Stimulated activated CD8-positive, alpha-beta memory T cell treated with anti-CD3 and anti-CD28 coated beads, Interleukin-2, amount 100 ng/mL, for 48 hours (primary cell): ENCODE results near the gene PLXDC1.

ENCODE experiments used
- DNase-seq, 2 donors: peaks; one replicate each; pipeline ENCODE4 v3.0.0-alpha.2; 2020; ENCODE audit warnings: low read depth in 2 of 2

PLXDC1 gene

DNA sequence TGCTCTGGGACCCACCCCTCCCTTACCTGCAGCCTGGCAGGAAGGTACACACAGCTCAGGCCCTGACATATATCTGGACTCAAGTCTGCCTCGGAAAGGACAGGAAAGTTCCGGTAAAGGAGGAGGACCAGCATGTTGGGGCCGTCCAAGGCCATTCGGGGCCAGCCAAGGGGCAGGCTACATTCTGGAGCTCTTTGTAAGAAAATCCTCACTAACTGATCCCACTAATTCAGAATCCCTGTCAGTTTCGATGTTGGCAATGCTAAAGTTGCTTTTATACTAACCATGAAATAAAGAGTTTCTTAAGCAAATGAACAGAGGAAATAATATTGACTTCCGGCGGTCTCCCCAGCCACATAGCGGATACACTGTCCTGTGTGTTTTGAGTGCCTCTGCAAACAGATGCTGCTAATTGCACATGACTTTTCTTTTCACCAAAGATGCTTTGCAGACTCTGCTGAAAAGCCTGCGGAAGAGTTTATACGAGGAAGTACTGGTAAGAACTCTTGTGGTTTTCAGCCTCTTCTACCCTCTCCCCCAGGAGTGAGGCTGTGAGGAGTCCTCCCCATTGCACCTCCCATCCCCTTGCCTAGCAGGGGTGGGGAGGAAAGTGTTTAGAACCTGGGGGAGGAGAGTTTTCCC, 54.8 kb downstream of the PLXDC1 start:
- no peak for DNase-seq

DNA sequence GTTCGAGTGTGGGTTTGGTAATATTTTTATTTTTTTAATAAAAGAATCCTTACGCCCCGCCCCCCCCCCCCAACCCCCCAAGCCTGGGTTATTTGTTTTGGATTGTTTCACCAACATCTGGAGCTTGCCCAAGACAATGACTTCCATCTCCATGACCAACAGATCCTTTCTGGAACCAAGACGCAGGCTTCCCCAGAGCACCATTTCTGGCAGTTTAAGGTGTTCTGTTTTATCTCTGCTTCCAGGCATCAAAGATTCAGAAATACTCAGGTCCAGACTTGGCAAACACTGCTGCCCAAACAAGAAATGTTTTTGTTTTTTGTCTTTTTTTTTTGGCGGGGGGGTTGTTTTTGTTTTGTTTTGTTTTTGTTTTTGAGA, 56.1 kb downstream of the PLXDC1 start:
- DNase-seq, result no peak

DNA sequence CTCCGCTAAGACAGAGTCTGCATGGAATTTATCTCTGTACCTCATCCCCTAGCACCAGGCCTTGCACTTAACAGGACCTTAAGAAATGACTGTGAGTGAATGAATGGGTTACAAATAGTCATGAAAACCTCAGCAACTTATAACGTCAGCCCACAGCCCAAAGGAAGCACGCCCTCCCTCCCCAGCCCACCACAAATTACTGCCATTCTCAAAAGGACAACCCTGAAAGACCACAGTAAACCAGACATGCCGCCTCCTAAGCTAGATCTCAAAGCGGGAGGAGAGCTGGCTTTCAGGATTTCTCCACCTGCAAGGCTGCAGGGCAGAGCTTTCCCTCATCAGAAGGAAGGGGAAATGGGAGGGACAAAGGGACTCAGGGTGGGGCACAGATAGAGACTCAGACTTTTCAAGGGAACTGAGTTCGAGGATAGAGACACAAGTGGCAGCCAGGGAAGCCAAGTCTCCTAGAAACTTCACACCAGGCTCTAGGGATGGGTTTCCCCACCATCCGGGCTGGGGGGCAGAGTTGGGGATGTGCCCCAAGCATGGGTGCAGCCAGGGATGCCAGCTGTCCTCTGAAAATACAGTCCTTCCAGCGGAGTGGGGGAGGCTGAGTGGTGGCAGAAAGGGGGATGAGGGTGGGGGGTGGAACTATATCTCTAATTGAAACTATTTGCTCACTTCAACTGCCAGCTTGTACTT, 56.7 kb downstream of the PLXDC1 start:
- no peak for DNase-seq

DNA sequence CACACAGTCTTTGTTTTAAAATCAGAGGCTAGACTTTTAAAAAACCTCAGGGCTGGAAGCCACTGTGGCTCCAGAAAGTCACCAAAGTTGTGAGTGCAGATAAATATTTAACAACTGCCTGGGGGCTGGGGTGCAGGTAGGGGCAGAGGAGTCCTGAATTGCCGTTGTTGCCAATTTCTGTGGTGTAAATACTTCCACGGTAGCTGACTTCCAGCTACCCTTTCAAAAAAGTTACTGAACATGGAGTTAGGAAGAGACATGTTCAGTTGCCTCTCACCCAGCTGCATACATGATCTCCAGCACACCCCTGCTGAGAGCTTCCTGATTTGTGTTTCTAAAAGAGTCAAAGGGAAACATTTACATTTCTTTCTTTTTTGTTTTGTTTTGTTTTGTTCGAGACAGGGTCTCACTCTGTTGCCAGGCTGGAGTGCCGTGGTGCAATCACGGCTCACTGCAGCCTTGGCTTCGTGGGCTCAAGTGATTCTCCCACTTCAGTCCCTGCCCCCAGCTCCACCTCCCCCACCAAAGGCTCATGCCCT, 58.7 kb downstream of the PLXDC1 start:
- DNase-seq, result no peak

DNA sequence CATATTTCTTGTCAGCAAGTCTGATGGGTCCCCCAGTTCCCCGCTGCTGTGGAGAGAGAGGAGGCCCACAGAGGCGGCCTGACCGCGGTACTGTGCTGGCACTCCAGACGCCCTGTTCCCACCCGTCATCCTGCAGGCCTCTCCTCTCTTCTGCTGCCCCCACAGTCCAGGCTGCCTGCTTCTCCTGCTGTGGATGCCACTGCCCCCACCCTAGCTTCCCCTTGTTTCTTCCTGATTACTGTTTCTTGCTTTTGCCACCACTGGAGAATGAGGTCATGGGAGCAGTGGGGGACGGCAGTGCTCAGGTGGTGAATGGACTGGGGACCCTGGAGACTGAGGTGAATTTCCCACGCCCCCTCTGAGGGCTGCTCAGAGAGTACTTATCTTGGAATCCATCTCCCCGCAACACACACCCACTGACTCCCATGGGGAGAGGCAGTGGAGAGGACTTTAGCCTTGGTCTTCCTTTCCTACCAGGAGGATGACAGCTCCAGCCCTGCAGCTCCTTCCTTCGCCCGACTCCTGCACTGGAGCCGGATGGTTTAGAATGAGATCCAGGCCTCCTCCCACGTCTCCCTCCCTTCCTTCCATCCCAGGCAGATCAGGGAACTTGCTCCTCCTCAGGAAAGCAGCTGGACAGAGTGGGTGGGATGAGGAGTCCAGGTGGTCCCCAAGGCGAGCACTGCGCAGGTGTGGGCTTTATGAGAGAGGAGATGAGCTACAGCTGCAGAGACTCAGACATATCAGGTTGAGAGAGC, 60.4 kb downstream of the PLXDC1 start:
- no peak for DNase-seq

DNA sequence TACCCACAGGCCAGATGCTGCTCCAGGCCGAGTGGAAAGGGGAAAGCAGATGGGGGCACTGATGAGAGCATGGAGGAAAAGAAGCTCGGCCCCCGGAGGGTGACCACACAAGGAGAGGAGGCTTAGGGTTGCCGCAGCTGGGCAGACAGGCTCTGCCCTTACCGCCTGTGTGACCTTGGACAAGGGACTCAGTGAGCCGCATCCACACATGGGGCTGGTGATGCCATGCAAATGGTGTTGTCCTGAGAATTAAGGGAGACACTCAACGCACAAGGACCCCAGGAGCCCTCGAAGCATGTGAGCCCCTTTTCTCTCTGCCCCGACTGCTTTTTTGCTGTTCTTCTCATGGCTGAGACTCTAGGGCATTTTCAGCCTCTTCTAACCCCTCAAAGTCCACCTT, 61.0 kb downstream of the PLXDC1 start:
- no peak for DNase-seq

DNA sequence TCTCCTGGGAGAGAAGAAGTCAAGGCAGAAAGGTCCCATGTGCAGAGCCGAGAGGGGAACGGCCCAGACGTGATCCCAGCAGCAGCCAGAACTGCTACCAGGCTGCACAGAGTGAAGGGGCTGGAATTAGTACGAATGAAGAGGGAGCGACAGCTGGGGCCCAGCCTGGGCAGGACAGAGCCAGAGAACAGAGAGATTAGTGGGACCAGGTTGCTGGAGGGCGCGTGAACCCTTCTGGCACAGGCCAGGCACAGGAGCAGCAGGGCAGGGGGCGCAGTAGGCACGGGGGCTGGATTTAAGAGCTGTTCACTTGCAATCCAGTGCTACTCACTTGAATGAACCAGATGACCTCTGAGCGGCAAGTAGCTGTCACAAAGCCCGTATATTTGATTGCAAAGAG, 66.9 kb downstream of the PLXDC1 start:
- DNase-seq, result no peak

DNA sequence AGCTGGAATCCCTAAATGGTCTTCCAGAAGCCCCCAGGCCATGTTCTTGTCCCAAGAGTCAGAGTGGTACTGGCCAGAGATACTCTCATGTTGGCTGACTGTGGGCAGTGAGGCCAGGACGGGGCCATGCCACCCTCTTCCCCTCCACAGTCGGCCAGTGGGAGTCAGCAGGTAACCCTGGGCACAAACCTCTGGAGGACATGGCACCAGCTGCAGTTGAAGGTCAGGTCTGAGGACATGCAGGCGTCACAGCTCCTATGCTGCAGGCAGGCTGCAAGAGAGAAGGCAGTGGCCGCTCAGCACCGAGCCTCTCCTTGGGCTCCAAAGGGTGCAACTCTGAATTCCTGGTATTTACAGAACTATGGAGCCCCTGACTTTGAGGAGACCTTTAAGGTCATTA, 68.2 kb downstream of the PLXDC1 start:
- no peak for DNase-seq

DNA sequence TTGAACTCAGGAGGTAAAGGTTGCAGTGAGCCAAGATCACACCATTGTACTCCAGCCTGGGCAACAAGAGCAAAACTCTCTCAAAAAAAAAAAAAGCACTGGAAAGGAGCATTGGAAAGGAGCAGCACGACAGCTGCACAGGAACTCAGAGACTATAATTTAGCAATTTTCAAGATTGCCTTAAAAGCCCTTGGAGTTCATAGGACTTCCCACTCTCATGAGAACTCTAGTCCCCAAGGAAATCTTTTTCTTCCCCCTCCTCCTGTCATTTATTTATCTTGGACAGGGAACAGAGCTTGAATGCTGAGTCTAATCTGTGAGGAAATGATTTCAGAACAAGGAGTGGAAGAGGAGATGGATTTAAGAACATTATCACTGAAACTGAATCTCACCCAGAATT, 69.0 kb downstream of the PLXDC1 start:
- DNase-seq, result no peak

DNA sequence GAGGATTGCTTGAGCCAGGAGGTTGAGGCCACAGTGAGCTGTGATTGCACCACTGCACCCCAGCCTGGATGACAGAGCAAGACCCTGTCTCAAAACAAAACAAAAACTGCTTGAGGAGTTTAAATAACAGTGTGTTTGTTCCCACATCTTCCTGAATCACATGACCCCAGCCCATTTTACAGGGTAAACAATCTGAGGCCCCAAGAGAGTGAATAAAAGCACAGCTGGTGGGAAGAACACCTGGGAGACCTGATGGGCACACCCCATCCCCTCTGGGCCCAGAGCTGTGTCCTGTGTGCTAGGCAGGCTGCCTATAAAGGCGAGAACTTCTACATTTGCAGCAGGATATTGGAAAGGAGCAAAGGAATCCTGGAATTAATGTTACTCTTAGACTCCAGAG, 69.6 kb downstream of the PLXDC1 start:
- no peak for DNase-seq

DNA sequence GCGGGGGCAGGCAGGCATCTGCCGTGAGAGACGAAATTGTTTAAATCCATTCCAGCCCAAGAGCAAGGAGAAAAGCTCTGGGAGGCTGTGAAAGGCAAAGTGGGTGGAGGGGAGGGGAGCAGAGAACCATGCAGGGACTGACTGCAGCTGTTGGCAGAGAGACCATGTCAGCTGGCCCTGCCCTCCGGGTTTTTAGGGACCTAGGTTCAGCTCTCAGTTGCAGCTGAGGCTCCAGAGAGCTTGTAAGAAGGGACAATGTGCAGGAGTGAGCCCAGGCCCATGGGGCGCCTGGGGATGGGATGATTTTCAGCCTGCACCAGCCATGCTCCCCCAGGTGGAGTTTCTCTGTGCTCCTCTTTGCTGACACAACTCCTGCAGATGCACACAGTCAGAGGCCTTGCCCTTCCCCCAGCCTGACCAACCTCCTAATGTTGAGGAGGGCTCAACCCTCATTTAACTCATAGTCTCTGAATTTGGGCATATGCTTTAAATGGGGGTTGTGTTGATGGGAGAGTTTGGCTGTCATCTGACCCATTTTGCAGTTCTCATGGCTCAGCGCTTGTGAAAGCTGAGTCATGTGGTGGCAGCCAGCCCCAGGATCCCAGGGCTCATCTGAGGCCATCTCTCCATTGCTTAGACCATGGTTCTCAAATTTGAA, 70.9 kb downstream of the PLXDC1 start:
- no peak for DNase-seq

DNA sequence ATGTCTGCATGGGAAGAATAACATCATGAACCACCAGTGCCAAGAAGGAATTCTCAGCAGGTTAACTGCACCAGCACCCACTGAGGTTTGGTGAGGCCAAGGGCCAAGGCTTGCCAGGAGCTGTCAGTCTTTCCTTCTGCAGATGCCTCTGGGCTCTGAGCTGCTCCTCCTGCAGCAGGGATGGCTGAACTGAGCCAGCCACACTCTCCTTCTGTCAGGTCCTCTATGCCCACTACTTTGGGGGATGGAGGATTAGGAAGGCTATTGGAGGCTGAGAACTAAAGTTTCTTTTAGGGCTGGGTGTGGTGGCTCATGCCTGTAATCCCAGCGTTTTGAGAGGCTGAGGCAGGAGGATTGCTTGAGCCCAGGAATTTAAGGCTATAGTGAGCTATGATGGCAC, 71.6 kb downstream of the PLXDC1 start:
- DNase-seq, result no peak

DNA sequence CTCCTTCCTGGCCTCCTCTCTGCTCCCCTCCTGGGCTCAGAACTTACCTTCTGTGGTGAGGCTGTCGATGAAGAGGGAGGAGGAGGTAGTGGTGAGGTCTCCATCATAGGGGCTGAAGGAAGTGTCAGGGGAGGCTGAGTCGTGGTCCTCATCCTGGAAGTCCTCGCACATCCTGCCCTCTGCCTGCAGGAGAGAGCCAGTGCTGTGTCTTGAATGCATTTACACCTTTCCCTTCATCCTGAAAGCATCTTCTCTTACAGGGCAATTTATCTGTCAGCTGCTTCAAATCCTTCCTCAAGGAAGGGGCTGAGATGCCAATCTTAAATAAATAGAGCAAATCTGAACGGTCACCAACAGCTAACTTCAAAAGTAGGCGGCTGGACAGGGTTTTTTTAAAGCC, 73.6 kb downstream of the PLXDC1 start:
- no peak for DNase-seq

DNA sequence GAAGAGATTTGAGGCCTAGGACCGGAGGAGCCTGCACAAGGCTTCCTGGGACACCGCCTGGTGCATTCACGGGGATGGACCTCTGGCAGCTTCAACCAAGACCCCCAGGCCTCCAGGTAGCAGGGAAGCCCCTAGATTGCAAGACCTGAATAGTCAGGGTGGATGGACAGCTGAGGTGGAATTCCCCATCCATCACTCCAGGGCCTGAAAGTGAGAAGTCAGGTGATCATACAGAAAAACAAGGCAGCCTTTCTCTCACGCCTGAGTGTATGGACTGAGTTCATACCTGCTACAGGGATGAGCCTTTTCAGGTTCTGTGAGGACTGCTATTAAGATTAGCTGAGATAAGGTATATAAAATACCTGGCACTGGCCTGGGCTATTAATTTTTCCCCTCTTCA, 74.2 kb downstream of the PLXDC1 start:
- no peak for DNase-seq

DNA sequence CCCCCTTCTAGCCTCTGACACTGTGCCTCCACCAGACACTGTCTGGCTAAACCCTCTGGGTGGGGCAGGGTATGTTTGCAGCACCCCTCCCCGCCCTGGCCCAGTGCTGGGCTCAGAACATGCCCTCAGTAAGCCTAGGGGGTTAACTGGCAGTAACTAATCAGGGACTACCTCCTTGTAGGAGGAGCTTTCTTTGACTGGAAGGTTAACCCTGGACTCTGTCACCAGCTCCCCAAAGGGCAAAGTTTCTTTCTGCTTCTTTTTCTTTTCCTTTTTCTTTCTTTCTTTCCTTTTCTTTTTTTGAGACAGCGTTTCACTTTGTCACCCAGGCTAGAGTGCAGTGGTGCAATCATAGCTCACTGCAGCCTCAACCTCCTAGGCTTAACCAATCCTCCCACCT, 76.8 kb downstream of the PLXDC1 start:
- no peak for DNase-seq

DNA sequence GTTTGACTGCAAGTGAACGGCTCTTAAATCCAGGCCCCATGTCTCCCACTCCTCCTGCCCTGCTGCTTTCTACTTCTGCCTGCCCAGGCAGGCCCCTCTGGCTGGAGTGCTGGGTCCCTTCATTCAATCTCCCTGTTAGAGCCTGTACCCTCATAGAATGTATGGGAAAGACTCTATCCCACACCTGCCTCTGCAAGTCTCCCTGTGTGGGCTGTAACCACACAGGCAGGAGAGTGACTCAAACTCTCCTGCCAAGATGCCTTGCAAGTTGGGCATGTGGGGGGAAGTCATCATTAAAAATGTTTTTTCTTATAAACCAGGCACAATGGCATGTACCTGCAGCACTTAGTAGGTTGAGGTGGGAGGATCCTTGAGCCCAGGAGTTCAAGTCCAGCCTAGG, 77.5 kb downstream of the PLXDC1 start:
- no peak for DNase-seq

DNA sequence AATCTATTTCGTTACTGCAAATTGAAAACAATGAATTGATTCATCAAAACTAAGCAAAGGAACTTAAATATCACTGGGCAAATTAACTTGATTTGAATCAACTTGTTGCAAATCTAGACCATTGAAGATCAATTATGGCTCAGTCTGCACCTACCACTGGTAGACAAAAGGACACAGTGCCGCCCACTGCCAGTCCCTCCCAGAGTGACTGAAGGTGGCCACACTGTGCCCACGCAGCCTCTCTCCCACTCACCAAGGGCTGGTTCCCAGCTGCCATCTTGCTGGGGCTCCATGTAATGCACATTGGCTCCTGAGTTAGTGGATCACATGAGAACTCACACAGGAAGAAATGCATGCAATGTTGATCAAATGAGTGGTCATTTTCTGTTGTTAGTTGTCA, 78.1 kb downstream of the PLXDC1 start:
- DNase-seq, result no peak

DNA sequence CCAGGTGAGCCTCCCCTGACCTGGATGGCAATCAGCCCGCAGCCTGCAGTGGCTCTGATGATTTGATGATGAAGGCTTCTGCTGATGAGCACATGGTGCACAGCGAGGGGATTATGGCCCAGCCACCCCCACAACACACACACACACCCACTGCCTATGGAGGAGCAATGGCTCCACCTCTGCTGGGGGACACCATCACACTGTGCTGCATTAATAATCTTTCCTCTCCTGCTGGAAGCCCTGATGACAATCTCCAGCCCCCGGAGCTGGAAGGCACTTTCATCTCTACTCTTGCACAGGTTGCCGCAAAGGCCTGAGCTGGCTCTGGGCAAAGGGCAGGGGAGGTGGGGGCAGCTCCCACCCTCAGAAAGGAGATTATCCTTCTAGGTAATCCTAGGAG, 79.9 kb downstream of the PLXDC1 start:
- no peak for DNase-seq

DNA sequence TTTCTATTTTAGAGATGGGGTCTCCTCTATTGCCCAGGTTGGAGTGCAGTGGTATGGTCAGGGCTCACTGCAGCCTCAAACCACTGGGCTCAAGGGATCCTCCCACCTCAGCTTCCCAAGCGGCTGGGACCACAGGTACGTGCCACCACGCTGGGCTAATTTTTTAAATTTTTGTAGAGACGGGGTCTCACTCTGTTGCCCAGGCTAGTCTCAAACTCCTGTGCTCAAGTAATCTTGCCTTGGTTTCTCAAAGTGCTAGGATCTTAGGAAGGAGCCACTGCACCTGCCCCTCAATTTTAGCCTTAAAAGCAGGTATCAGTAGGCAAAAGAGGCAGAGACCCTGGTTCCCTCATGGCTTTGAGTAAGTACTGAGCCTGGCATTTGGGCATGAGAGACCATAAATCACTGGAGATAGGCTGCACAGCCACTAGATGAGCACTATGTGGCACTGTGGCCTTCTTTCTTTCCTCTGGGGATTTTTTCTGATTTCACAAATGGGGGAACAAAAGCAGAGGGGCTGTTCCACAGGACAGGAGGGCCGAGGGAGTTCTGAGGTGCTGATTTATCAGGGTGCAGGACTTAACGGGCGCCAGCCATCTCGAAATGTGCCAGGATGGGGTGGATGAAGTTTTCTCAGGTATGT, 82.2 kb downstream of the PLXDC1 start:
- DNase-seq, result no peak

DNA sequence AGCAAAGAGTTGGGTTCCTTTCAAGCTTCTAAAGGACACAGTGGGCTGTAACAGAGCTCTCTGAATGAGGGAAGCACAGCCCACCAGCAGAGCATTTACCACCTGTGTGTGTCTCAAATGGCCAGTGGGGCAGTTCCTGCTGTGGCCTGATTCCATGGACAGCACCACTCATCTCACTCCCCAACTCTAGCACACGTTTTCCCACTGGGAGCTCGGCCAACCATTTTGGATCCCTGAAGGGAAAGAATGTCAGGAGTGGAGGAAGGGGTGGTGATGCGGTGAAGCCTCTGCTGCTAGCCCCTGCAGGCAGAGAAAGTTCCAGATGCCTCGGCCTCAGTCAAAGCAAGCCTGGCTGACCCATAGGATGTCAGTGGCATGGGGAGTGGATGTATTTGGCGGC, 86.6 kb downstream of the PLXDC1 start:
- DNase-seq, result no peak

DNA sequence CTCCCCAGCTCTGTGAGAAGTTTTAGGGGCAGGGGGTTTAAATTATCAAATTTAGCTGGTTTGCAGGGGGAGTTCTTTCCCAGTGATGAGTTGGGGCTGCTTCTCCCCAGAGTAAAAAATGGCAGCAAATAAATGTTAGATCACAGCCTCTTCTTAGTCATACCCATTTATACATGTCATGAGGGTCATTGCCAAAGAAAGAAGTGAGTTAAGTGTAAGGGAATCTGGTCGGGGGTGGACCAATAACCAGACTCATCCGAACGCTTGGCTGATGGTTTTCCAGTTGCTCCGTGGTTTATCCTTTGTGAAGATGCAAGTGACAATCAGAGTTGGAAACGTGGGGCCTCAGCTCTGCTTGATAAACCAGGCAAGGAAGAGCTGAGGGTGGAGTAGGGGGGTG, 87.1 kb downstream of the PLXDC1 start:
- no peak for DNase-seq

DNA sequence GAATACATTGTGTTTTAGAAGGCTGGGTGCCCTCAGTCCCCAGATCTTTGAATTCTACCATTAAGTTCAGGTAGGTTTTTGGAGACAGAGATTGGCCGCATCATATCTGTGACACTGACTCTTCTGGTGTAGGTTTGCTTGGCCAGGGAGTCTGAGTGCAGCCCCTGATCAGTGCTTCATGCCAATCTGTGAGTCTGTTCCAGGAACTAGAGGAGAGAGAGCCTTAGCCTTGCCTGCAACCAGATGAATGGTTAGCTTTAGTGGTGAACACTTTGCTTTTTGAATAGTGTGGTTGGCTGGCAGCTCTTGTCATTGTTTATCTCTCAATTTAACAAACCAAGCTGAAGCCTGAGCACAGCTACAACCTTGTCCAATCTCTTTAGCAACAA, 87.8 kb downstream of the PLXDC1 start:
- DNase-seq, result no peak
